Activated T-cell treated with anti-CD3 and anti-CD28 coated beads for 1 hour (primary cell): ENCODE data around the gene LAMC3.

Experiments used
- DNase-seq: peaks from one replicate; pipeline ENCODE4 v3.0.0-alpha.2; 2020; ENCODE audit warnings: low read depth

LAMC3 gene

DNA sequence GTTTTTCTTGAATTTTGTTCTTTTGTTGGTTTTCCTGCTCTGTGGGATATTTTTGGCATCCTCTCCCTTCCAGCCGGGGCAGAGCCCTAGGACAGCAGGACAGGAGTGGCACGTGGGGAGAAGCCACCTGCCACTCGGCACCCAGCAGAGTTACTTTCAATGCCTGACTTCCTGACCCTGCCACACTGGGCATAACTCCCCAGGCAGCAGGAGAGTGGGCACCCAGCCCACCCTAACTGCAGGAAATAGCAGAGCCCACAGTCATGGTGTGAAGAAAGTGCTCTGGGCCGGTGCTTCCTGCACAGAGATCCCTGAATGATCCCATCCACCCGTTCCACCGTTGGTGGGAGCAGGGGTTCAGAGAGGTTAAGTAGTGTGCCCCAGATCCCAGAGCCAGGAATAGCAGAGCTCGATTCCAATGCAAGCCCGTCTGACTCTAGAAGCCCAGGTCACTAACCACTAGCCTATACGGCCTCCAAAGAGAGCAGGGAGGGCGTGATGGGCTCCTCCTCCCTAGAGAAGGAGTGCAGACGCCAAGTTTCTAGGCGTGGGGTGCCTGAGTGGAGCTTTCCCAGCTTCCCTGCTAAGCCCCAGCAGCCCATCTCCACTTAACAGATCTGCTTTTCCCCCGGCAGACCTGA lies 108.3 kb downstream of the LAMC3 start:
- no peak for DNase-seq

DNA sequence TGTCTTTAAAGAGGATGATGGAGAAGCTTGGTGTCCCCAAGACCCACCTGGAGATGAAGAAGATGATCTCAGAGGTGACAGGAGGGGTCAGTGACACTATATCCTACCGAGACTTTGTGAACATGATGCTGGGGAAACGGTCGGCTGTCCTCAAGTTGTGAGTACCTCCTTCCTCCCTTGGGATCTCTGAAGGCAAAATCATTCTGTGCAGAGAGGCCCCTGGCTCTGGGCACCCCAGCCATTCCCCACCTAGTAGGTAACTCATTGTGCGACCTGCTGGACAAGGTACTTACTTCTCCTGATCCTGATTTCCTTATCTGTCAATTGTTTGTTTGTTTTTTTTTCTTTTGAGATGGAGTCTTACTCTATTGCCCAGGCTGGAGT lies 108.8 kb downstream of the LAMC3 start:
- DNase-seq = no peak

DNA sequence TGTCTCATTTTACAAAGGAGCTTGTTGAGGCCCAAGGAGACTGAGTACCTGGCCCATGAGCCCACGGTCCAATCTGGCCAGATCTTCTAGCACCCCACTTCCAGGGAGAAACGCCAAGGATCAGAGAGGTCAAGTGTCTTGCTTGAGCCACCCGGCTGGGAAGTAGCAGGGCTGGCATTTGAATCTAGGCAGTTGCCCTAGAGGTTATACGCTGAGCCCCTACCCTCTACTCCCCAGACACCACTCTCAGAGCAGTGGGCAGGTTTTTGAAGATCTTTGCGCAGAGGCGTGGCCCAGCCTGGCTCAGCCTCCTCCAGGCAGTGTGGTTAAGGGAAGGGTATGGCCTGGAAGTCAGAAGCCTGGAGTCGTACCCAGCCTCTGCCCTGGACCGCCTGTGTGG lies 110.6 kb downstream of the LAMC3 start:
- DNase-seq = no peak

DNA sequence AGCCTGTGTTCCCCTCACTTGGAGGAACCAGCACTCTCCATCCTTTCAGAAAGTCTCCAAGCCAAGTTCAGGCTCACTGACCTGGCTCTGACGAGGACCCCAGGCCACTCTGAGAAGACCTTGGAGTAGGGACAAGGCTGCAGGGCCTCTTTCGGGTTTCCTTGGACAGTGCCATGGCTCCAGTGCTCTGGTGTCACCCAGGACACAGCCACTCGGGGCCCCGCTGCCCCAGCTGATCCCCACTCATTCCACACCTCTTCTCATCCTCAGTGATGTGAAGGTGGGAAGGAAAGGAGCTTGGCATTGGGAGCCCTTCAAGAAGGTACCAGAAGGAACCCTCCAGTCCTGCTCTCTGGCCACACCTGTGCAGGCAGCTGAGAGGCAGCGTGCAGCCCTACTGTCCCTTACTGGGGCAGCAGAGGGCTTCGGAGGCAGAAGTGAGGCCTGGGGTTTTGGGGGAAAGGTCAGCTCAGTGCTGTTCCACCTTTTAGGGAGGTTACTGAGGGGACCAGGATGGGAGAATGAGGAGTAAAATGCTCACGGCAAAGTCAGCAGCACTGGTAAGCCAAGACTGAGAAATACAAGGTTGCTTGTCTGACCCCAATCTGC lies 111.8 kb downstream of the LAMC3 start:
- DNase-seq = no peak

DNA sequence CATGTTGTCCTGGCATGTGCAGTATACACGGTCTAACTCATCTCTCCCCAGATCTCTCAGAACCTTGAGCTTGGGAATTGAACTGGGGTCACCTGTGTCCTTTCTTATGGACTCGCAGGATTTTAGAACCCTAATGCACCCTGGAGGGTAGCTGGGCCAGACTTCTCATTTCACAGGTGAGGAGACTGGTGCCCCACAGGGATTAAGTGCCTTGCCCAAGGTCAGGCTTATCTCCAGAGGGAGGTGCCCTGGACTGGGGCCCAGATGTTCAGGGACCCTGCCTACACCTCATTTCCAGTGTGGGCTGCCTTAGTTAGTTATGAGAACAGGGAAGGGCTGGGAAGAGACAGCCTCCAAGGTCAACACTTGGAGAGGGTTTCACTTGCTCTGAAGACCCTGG lies 112.4 kb downstream of the LAMC3 start:
- DNase-seq = no peak

DNA sequence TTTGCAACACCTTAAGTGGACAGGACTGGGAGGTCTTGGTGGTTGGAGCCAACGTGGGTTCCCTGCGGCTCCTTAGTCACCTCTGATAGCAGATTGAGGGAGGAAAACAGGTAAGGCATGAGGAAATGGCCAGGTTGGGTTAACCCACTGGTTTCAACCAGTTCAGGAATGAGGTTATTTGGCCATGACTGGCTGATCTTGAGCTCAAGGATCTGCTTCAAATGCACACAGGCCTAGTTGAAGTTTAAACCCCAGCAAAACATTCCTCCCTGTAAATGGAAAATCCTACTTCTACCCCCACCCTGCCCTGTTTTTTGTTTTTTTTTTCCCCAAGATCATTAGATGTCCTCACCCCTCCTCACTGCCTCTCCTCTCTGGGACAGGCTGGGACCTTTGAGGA lies 113.2 kb downstream of the LAMC3 start:
- no peak for DNase-seq

DNA sequence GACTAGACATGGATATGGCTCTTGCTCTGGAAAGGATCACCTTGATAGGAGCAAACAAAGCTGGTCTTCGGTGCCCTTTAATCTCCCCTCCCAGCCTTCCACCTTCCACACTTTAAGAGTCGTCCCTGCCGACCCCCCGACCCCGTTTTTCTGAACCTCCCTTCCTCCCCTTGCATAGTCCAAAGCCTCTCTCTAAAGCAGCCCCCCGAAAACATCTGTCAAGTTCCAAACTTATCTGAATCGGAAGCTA lies 116.0 kb downstream of the LAMC3 start:
- DNase-seq = no peak

DNA sequence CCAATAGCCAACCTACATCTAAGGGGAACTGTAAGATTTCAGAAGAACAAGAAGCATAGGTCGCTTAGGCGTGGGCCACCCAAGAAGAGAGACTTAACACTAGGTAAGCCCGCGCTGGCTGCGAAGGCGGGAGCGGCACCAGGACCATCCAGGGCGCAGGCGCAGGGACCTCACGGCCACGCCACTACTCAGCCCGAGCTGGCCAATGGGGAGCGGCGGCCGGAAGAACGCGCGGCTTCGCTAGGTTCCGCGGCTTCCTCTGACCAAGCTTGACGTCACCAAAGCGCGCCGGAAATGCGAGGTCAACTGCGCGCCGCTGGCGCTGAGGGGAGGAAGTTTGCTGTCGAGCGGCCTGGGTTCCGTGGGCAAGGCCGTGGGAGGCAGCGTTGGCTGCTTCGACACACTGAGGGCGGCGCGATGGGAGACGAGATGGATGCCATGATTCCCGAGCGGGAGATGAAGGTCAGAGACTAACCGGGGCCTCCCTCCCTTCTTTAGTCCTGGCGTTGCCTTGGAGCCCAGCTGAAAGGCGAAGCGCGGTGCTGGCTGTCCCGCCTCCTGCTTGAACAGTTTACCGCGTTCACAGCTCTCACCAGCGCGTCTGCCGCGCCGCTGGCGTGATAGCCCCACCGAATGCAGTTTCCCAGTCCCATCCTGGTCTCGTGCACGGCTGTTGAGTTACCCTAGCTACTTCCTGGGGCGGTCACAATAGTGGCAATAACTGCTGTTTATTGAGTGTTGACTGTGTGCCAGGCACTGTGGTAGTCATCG lies 116.5 kb downstream of the LAMC3 start, which contains the start of gene NUP214:
Gene NUP214 (plus strand): TSS at position 299 of the 771 bp plus-strand sequence. CDS start 119 bp downstream, at position 418.
- DNase-seq = peak; percentile 99

DNA sequence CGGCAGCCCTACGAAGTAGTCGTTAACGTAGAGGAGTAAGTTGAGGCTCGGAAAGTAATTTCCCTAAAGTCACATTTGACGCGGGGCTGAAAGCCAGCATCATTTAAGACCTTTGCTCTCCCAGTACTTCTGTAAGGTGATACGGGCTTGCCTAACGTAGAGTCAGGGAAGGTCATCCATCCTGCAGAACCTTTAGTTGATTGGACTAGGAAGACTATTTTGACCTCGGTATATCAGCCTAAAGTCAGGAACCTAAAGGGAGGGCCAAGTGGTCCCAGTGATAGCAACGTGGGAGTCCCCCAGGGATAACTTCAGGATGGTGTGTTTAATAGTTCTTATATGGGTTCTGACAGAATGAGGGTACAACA lies 117.1 kb downstream of the LAMC3 start:
- no peak for DNase-seq

DNA sequence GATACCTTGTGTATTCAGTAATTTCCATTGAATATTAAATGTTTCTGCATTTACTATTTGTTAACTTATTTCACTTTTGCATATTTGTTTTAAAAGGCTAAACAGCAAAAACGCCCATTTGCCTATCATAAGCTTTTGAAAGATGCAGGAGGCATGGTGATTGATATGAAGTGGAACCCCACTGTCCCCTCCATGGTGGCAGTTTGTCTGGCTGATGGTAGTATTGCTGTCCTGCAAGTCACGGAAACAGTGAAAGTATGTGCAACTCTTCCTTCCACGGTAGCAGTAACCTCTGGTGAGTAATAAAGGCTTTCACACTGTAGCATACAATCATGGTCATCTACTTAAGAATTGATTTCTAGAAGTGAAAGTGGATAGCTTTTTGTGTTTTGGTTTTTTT lies 120.2 kb downstream of the LAMC3 start:
- no peak for DNase-seq

DNA sequence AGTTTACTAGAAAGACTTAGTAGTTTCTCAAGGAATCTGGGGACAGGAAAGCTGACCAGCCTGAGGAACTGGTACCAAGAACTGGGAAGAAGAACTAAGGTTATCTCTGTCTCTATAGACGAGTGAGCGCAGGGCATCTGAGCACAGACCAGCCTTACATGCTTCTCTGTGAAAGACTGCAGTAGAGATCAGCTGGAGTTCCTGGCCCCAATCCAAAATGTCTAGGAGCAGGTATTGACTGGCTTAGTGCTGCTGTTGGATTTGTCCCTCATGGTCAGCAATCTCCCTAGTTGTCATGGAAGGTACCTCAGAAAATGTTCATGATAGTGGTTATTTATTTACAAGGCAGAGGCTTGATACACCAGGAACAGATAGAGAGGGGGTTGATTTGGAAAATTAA lies 129.7 kb downstream of the LAMC3 start:
- no peak for DNase-seq

DNA sequence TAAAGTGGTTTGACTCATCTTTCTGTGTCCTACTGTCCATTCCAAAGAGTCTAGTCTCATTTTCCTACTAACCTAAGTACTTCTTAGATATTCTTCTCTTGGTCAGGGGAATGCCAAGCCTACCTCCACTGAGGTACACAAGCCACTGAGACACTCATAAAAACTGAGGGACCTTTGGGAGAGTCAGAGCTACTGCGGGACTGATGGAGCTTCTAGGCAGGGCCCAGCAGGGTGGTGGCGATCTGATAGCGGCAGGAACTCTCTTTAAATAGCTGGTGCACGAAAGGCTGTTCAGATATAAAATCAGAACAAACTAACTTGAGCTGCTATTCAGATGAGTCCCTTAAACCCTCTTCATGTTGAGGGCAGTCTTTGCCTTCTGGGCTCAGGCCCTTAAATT lies 131.1 kb downstream of the LAMC3 start:
- no peak for DNase-seq

DNA sequence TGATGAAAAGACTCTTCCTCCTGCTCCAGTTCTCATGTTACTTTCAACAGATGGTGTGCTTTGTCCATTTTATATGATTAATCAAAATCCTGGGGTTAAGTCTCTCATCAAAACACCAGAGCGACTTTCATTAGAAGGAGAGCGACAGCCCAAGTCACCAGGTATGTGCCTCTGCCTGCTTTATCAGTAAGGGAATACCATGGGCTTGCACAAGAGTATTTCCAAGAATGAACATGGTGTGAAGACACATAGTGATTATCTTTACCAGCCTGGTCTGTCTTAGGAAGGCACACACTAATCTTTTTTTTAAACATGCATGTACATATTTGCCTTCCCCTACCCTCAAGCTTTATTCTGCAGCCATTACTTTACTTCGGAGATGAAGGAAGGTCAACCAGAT lies 131.6 kb downstream of the LAMC3 start:
- no peak for DNase-seq

DNA sequence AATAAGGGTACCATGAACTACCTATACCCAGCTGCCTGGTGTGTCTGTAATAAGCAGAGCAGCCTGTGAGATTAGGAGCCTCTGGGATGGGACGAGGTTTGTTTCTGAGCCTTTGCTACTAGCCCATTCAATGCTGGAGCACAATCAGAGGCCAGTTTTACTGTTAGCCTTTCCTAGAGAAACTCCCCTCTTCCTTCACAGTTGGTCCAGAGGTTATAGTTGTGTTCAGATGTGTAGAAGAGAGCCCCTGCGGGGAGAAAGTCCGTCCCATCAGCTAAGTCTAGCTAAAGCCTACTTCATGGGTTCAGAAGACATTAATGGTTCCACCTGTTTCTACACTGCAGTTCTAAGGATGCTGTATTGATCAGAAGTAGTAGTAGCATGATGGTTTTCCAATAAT lies 133.2 kb downstream of the LAMC3 start:
- DNase-seq = no peak
